ENCODE measurements around the gene PRMT9.

Gene PRMT9

DNA sequence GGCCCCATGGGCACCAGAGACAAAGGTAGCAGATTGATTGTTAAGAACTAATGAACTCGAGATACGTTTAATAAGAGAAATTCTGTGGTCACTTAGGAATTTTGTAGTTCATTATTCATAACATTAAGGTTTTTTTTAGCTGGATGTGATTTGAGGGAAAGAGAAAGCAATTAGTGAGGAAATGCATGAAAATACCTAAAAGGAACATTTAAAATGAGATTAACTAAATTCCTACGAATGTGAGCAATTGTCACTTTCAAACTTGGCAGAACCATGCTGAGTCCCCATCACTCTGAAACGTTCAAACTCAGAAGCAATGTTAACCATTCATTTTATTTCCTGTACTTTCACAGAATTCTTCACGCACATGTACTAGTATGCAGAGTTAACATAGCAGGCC is 5.9 kb downstream of the PRMT9 start:
- Histone ChIP-seq H3K9ac (ENCODE audit: low read depth, low read length) (no peak overlapping the region), H3K4me3 (ENCODE audit: low read length) (no peak overlapping the region), H3K27me3 (ENCODE audit: control insufficient read depth, insufficient read depth, low read length) (no peaks in the 10 kb centered on the region), H3K4me1 (ENCODE audit: control insufficient read depth, insufficient read depth, low read length) (peaks cover 14% of the 10 kb centered on the region), H3K4me2 (ENCODE audit: low read length) (no peak overlapping the region), H3K9me3 (replicated peaks; ENCODE audit: low read length) (no peaks in the 10 kb centered on the region), H3K36me3 (ENCODE audit: insufficient read depth, low read length) (peaks cover 10% of the 10 kb centered on the region)

DNA sequence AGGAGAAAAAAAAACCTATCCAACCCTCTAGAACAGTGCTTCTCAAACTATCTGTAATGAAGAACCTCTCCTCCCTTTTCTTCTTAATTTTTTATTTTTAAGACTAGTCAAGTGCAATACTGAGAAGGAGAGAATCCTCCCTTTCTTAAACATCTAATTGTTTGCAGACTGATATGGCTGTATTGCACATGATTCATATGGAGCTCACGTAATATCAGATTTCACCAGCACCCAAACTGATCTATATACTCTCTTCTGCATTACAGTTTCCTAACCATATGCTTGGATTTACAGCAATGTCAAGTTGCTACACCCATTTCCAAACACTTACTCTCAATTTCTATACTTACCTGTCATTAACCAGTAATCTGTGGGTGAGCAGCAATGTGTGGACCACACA is 9.5 kb downstream of the PRMT9 start:
- no peak overlapping the region for H3K4me2 ChIP-seq (ENCODE audit: low read length)
- H3K36me3 ChIP-seq (ENCODE audit: insufficient read depth, low read length) = peaks cover 14% of the 10 kb centered on the region
- H3K9me3 ChIP-seq (replicated peaks; ENCODE audit: low read length) = no peaks in the 10 kb centered on the region
- no peak overlapping the region for H3K4me3 ChIP-seq (ENCODE audit: low read length)
- no peaks in the 10 kb centered on the region for H3K27me3 ChIP-seq (ENCODE audit: control insufficient read depth, insufficient read depth, low read length)
- peaks cover 10% of the 10 kb centered on the region for H3K4me1 ChIP-seq (ENCODE audit: control insufficient read depth, insufficient read depth, low read length)
- H3K9ac ChIP-seq (ENCODE audit: low read depth, low read length) = no peak overlapping the region

- peaks cover 10% of the 10 kb centered on the region for H3K4me1 ChIP-seq (ENCODE audit: control insufficient read depth, insufficient read depth, low read length)
- H3K4me3 ChIP-seq (ENCODE audit: low read length) = no peak overlapping the region
- peaks cover 12% of the 10 kb centered on the region for H3K36me3 ChIP-seq (ENCODE audit: insufficient read depth, low read length)
- H3K9me3 ChIP-seq (replicated peaks; ENCODE audit: low read length) = no peaks in the 10 kb centered on the region
- no peak overlapping the region for H3K4me2 ChIP-seq (ENCODE audit: low read length)
- H3K9ac ChIP-seq (ENCODE audit: low read depth, low read length) = no peak overlapping the region
- no peaks in the 10 kb centered on the region for H3K27me3 ChIP-seq (ENCODE audit: control insufficient read depth, insufficient read depth, low read length)
These were observed 9.9 kb downstream of the PRMT9 start for GRCh38 chr4:147674073-147674472.

- H3K36me3 ChIP-seq (ENCODE audit: insufficient read depth, low read length) = peaks cover 30% of the 10 kb centered on the region
- no peaks in the 10 kb centered on the region for H3K4me1 ChIP-seq (ENCODE audit: control insufficient read depth, insufficient read depth, low read length)
- H3K4me2 ChIP-seq (ENCODE audit: low read length) = no peak overlapping the region
- H3K4me3 ChIP-seq (ENCODE audit: low read length) = no peak overlapping the region
- no peaks in the 10 kb centered on the region for H3K27me3 ChIP-seq (ENCODE audit: control insufficient read depth, insufficient read depth, low read length)
- H3K9ac ChIP-seq (ENCODE audit: low read depth, low read length) = no peak overlapping the region
- H3K9me3 ChIP-seq (replicated peaks; ENCODE audit: low read length) = no peaks in the 10 kb centered on the region
These were observed 25.5 kb downstream of the PRMT9 start for GRCh38 chr4:147658501-147658900.

- Histone ChIP-seq H3K9me3 (replicated peaks; ENCODE audit: low read length) (no peaks in the 10 kb centered on the region), H3K4me1 (ENCODE audit: control insufficient read depth, insufficient read depth, low read length) (no peaks in the 10 kb centered on the region), H3K27me3 (ENCODE audit: control insufficient read depth, insufficient read depth, low read length) (no peaks in the 10 kb centered on the region), H3K9ac (ENCODE audit: low read depth, low read length) (no peak overlapping the region), H3K36me3 (ENCODE audit: insufficient read depth, low read length) (peaks cover 26% of the 10 kb centered on the region), H3K4me2 (ENCODE audit: low read length) (no peak overlapping the region), H3K4me3 (ENCODE audit: low read length) (no peak overlapping the region)
These were observed 28.3 kb downstream of the PRMT9 start for GRCh38 chr4:147655639-147656038.

DNA sequence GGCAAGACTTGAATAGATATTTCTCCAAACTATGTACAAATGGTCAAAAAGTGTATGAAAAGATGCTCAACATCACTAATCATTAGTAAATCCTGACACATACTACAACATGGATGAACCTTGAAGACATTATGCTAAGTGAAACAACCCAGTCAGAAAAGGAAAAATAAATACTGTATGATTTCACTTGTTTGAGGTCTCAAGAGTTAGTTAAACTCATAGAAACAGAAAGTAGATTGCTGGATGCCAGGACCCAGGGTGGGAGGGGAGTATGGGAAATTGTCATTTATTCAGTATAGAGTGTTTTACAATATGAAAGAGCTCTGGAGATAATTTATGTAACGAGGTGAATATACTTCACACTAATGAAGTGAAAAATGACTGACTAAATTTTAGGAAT is 32.4 kb downstream of the PRMT9 start:
- H3K9me3 ChIP-seq (replicated peaks; ENCODE audit: low read length) = no peaks in the 10 kb centered on the region
- no peak overlapping the region for H3K4me3 ChIP-seq (ENCODE audit: low read length)
- H3K4me1 ChIP-seq (ENCODE audit: control insufficient read depth, insufficient read depth, low read length) = no peaks in the 10 kb centered on the region
- H3K9ac ChIP-seq (ENCODE audit: low read depth, low read length) = no peak overlapping the region
- H3K4me2 ChIP-seq (ENCODE audit: low read length) = no peak overlapping the region
- H3K27me3 ChIP-seq (ENCODE audit: control insufficient read depth, insufficient read depth, low read length) = no peaks in the 10 kb centered on the region
- H3K36me3 ChIP-seq (ENCODE audit: insufficient read depth, low read length) = peaks cover 23% of the 10 kb centered on the region

GRCh38 chr4:147648656-147649055 is 35.3 kb downstream of the PRMT9 start:
- H3K4me2 ChIP-seq (ENCODE audit: low read length) = no peak overlapping the region
- H3K4me3 ChIP-seq (ENCODE audit: low read length) = no peak overlapping the region
- no peaks in the 10 kb centered on the region for H3K27me3 ChIP-seq (ENCODE audit: control insufficient read depth, insufficient read depth, low read length)
- H3K36me3 ChIP-seq (ENCODE audit: insufficient read depth, low read length) = peaks cover 3% of the 10 kb centered on the region
- no peaks in the 10 kb centered on the region for H3K9me3 ChIP-seq (replicated peaks; ENCODE audit: low read length)
- H3K9ac ChIP-seq (ENCODE audit: low read depth, low read length) = no peak overlapping the region
- H3K4me1 ChIP-seq (ENCODE audit: control insufficient read depth, insufficient read depth, low read length) = no peaks in the 10 kb centered on the region

DNA sequence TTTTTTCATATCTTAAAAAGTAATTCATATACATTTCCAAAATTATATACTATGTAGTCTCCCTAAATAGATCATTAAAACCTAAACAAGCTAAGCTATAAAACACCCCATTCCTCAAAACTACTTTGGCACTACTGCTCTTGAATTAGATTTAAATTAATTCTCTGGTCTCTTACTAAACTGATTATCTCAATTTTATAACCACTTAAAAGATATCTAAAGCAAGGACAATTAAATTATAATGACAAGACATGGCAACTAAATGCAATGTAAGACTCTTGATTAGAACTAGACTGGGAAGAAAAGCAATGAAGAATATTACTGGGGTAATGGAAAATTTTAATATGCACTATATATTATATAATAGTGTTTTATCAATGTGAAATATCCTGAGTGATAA is 38.9 kb downstream of the PRMT9 start:
- Histone ChIP-seq H3K4me3 (ENCODE audit: low read length) (no peak overlapping the region), H3K9me3 (replicated peaks; ENCODE audit: low read length) (no peaks in the 10 kb centered on the region), H3K27me3 (ENCODE audit: control insufficient read depth, insufficient read depth, low read length) (no peaks in the 10 kb centered on the region), H3K4me1 (ENCODE audit: control insufficient read depth, insufficient read depth, low read length) (no peaks in the 10 kb centered on the region), H3K36me3 (ENCODE audit: insufficient read depth, low read length) (peaks cover 6% of the 10 kb centered on the region), H3K4me2 (ENCODE audit: low read length) (no peak overlapping the region), H3K9ac (ENCODE audit: low read depth, low read length) (no peak overlapping the region)

DNA sequence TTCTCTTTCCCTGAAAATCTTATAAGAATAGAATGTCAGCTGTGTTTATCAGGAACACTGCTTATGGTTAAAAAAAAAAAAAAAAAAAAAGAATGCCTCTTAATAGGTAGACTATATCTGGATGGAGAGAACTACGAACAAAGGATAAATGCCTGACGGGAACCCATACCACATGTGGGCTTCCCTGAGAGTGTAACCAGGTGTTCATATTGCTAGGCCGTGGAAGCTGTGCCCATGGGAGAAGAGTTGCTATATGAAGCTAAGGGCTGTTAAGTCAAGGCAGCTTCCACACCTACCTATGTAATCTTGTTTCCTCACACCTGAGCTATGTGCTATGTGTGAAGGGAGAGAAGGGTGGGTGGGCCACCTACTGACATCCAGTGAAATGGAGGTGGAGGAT is 39.5 kb downstream of the PRMT9 start:
- peaks cover 6% of the 10 kb centered on the region for H3K36me3 ChIP-seq (ENCODE audit: insufficient read depth, low read length)
- H3K4me1 ChIP-seq (ENCODE audit: control insufficient read depth, insufficient read depth, low read length) = no peaks in the 10 kb centered on the region
- no peak overlapping the region for H3K4me3 ChIP-seq (ENCODE audit: low read length)
- no peak overlapping the region for H3K4me2 ChIP-seq (ENCODE audit: low read length)
- H3K27me3 ChIP-seq (ENCODE audit: control insufficient read depth, insufficient read depth, low read length) = no peaks in the 10 kb centered on the region
- no peaks in the 10 kb centered on the region for H3K9me3 ChIP-seq (replicated peaks; ENCODE audit: low read length)
- H3K9ac ChIP-seq (ENCODE audit: low read depth, low read length) = no peak overlapping the region

GRCh38 chr4:147643616-147644015 is 40.3 kb downstream of the PRMT9 start:
- Histone ChIP-seq H3K4me3 (ENCODE audit: low read length) (no peak overlapping the region), H3K4me2 (ENCODE audit: low read length) (no peak overlapping the region), H3K36me3 (ENCODE audit: insufficient read depth, low read length) (peaks cover 7% of the 10 kb centered on the region)

GRCh38 chr4:147640331-147640730 is 43.6 kb downstream of the PRMT9 start:
- Histone ChIP-seq H3K4me2 (ENCODE audit: low read length) (no peak overlapping the region), H3K9me3 (replicated peaks; ENCODE audit: low read length) (no peaks in the 10 kb centered on the region), H3K36me3 (ENCODE audit: insufficient read depth, low read length) (peaks cover 29% of the 10 kb centered on the region)

More at GRCh38 chr4:147643616-147644015, 40.3 kb downstream of the PRMT9 start:
- Histone ChIP-seq H3K4me1 (ENCODE audit: control insufficient read depth, insufficient read depth, low read length) (no peaks in the 10 kb centered on the region), H3K9ac (ENCODE audit: low read depth, low read length) (no peak overlapping the region), H3K9me3 (replicated peaks; ENCODE audit: low read length) (no peaks in the 10 kb centered on the region), H3K27me3 (ENCODE audit: control insufficient read depth, insufficient read depth, low read length) (no peaks in the 10 kb centered on the region)

DNA sequence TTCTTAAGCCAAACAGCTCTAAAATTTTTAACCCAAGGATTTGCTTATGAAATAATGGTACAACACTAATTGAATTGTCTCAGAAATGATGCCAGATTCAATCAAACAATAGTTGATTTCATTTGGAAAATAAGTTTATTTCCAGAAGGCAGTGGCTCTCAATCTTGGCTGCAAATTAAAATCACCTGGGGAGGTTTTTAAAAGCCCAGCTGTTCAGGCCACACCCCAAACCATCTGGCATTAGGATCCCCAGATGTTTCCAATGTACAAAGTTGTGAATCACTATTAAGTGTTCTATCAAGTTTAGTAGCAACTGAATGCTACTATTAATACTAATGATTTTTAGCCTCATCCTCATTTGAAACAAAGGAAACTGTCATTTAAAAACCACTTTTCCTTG is 44.6 kb downstream of the PRMT9 start:
- no peaks in the 10 kb centered on the region for H3K4me1 ChIP-seq (ENCODE audit: control insufficient read depth, insufficient read depth, low read length)
- H3K4me2 ChIP-seq (ENCODE audit: low read length) = no peak overlapping the region
- H3K4me3 ChIP-seq (ENCODE audit: low read length) = no peak overlapping the region
- H3K27me3 ChIP-seq (ENCODE audit: control insufficient read depth, insufficient read depth, low read length) = no peaks in the 10 kb centered on the region
- H3K36me3 ChIP-seq (ENCODE audit: insufficient read depth, low read length) = peaks cover 38% of the 10 kb centered on the region
- no peak overlapping the region for H3K9ac ChIP-seq (ENCODE audit: low read depth, low read length)
- no peaks in the 10 kb centered on the region for H3K9me3 ChIP-seq (replicated peaks; ENCODE audit: low read length)

More at GRCh38 chr4:147640331-147640730, 43.6 kb downstream of the PRMT9 start:
- no peaks in the 10 kb centered on the region for H3K4me1 ChIP-seq (ENCODE audit: control insufficient read depth, insufficient read depth, low read length)
- H3K4me3 ChIP-seq (ENCODE audit: low read length) = no peak overlapping the region
- no peaks in the 10 kb centered on the region for H3K27me3 ChIP-seq (ENCODE audit: control insufficient read depth, insufficient read depth, low read length)
- no peak overlapping the region for H3K9ac ChIP-seq (ENCODE audit: low read depth, low read length)
